ENCODE data around the gene SCAND1. TPM values are rescaled to one million over a fixed set of nuclear protein-coding genes. Genes with fewer than 3 reads are reported as not detected.
"Not testable (repeated sequence)": the region's sequence is repeated elsewhere in the genome, so short reads cannot be mapped to it uniquely, and the experiment has no call there.

Gene SCAND1
- total RNA-seq, 2 donors from 2014 or later = 88.7 to 92.7 TPM

DNA sequence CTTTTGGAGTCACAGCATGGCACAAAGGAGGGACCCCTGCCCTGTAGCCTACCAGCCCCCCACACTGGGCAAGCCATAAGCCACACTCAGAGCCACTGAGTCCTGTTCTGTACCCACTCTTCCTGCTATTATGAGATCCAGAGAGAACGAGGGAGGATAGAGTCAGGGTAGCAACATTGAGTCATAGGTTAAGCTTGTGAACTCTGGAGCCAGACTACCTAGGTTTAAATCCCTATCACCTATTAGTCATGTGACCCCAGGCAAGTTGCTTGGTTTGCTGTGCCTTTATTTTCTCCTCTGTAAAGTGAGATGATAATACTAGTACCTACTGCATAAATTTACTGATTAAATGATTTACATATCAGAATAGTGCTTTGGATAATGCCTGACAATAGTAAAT, 14.6 kb upstream of the SCAND1 start:
- intact Hi-C loops (cut with DNase I, micrococcal nuclease) = no loop called here
- no peak for DNase-seq
- no peak for ATAC-seq

DNA sequence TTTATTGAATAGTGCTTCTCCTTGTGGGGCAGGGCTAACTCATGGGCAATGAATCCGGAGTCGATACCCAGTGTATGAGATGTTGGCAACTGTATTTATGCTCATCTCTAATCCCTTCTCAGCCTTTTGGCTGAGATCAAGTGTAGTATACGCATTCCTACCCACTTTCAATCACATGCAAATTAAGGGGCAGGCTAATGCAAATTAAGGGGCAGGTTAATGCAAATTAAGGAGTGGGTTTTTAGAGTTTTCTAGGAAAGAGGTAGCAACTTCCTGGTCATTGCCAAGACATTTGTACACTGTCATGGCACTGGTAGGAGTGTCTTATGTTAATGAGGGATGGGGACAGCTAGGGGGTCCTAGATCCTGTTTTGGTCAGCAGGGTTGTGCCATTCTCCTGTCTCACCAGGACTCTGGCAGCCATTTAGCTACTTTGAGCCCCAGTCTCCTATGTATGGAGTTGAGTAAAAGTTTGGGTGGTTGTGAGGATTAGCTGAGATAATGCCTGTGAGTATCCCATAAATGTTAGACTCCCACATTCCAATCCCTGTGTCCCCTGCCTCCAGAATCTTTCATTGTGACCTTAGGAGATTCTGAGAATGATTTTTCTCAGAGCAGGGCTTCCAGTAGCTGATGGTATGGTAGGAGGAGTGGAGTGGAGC, 13.8 kb upstream of the SCAND1 start, which contains the start of gene CNBD2:
Gene CNBD2 (plus strand): TSS at position 612 of the 662 bp plus-strand sequence. CDS start 173 bp downstream, outside the sequence.
- intact Hi-C loops (cut with DNase I, micrococcal nuclease) = no loop called here
- DNase-seq (no peak), ATAC-seq (no peak)

DNA sequence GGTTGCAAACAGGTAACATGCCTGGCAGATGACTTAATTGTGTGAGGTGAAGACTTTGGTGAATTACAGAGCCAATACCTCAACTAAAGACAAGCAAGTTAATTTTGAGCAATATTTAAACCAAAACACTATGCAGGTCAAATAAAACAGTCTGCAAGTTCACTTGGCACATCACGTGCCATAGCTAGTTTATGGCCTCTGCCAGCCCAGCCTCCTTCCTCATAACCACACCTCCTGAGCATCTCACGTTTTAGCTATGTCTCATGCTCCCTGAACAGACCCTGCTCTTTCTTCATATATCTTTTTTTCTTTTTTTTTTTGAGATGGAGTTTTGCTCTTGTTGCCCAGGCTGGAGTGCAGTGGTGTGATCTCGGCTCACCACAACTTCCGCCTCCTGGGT, 9.6 kb upstream of the SCAND1 start:
- ATAC-seq = peak; percentile 97
- peak; percentile 37 to 47 for DNase-seq
- intact Hi-C loops (cut with DNase I, micrococcal nuclease) = no loop called here

DNA sequence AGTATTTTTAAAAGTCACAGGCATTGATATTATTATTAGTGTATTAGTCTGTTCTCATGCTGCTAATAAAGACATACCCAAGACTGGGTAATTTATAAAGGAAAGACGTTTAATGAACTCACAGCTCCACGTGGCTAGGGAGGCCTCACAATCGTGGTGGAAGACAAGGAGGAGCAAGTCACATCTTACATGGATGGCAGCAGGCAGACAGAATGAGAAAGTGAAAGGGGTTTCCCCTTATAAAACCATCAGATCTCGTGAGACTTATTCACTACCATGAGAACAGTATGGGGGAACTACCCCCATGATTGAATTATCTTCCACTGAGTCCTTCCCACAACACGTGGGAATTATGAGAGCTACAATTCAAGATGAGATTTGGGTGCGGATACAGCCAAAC, 5.0 kb upstream of the SCAND1 start:
- DNase-seq; intact Hi-C loops (cut with DNase I, micrococcal nuclease); ATAC-seq: not testable (repeated sequence)

DNA sequence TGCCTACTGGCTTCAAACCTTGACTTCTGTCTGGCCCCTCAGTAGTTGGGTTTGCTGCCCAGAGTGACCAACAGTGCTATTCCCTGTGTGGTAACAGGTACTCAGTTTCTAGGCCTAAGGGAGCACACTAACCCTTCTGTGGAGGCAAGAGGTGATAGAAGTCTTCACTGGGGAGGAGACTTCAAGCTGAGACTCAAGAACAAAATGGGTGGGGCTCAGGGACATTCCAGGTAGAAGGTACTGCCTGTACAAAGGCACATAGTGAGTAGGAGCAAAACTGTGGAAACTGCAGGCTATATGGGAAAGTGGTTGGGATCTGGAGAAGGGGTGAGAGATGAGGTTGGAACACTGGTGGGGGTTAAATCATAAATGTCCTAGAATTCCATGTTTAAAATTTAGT, 2.3 kb upstream of the SCAND1 start:
- DNase-seq = peak in 1 of 2 donors; percentile 35
- ATAC-seq = no peak
- intact Hi-C loops (cut with DNase I, micrococcal nuclease) = no loop called here

DNA sequence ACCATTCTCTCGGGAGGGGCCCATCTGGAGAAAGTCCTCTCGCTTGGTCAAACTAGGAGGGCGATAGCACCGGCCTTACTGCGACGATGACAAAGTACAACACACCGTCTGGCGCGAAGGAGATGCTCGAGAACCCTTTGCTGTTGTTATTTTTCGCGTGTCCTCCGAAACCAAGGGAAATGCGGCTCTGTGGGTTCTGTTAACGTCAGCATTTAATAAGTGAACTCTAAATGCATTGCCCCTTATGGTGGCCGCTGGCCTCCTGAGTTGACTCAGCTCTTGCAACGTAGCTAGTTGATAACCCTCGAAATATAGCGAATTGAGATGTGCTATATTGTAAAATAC, 577 bp upstream of the SCAND1 start:
- intact Hi-C loops (cut with DNase I, micrococcal nuclease) = no loop called here
- ATAC-seq (peak; percentile 28), DNase-seq (no peak)

DNA sequence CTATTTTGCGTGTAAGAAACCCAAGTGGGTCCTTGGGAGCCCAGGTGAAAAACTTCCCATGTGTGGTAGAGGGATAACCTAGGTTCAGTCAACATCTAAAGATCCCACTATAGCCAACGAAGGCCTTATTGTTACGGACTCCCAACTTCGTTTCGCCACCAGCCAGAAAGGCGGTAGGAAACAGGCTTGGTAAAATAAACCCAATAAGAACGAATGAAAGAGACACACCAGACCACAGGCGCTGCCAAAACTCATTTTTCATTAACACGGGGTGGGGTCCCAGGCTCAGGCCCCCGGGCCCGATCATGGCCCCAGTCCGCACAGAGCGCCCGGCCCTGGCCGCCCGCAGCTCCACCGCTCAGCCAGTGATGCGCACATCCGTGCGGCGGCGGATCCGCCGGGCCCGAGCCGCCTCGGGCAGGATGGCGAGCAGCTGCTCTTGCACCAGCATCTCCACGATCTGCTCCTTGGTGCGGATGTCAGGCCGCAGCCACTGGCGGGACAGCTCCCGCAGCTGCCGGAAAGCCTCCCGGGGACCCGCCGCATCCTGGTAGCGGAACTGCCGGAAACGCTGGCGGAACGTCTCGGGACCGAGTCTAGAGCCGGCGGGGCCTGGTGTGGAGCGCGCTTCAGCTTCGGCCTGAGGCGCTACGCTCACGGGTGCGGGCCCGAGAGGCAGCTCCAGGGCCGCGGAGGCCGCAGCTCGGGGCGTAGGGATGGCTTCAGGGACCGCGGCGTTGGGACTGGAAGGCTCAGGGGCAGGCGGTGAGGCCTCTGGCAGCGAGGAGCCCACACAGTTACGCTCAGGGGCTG, 709 bp downstream of the SCAND1 start:
- peak in 1 of 2 donors; percentile 68 for DNase-seq
- intact Hi-C loops (cut with DNase I, micrococcal nuclease) = no loop called here
- peak; percentile 49 for ATAC-seq

DNA sequence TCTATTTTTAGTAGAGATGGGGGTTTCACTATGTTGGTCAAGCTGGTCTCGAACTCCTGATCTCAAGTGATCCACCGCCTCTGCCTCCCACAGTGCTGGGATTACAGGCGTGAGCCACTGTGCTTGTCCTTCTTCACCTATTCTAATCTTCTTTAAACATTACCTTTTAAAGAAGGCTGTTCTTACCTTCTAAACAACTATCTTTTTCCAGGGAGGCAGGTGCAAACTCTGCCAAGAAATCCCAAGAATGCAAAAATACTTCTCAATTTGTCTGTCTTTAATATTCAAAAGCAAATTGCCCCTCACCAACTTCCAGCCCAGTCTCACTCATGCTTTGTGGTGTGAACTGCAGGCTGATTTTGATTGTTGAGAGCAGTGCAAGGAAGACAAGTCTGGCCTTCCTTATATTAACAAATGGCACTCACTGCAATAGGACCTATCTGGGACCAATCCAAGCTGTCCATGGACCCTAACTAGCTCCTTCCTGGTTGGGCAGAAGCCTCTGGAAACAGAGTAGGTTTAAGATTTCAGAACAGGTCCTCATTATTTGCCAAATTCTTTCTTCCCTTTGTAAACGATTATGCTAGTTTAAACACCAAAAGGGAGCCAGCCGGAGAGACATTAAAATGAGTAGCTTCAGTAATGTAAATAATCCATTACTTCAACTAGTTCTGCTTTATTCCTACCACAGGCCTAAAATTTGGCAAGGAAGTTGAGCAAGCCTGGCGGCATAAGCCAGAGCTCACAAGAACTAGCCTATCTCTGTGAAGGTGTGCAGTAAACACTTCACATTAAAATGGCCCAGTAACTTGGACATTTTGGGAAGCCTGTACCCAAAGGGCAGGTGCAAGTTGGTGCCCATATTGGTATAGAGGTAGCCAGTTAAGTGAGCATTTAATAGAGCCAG, 1.6 kb downstream of the SCAND1 start:
- DNase-seq (peak in 1 of 2 donors; percentile 8), ATAC-seq (no peak)
- intact Hi-C loops (cut with DNase I, micrococcal nuclease) = no loop called here

DNA sequence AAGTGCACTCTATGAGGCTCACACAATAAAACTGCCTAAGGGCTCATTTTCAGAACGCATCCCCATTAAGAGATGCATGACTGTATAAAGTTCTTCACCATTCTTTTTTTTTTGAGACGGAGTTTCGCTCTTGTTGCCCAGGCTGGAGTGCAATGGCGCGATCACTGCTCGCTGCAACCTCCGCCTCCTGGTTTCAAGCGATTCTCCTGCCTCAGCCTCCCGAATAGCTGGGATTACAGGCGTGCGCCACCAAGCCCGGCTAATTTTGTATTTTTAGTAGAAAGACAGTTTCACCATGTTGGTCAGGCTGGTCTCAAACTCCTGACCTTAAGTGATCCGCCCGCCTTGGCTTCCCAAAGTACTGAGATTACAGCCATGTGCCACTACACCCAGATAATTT, 2.2 kb downstream of the SCAND1 start:
- ATAC-seq; intact Hi-C loops (cut with DNase I, micrococcal nuclease); DNase-seq: not testable (repeated sequence)

DNA sequence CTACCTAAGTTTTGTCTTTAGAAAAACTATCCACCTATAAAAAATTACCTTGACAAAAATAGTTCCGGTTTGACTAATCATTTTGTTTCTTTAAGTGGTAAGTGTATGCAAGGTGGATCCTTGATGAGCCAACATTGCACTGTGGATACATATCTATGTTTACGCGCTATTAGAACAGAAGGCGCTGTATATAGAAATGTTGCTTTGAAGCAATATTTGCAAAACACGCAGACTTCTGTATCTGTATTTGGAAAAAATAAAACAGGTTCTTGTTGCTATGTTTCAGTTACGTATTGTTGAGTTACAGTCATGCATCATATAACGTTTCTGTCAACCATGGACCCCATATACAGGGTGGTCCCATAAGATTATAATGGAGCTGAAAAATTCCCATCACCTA, 4.2 kb downstream of the SCAND1 start:
- no peak for ATAC-seq

DNA sequence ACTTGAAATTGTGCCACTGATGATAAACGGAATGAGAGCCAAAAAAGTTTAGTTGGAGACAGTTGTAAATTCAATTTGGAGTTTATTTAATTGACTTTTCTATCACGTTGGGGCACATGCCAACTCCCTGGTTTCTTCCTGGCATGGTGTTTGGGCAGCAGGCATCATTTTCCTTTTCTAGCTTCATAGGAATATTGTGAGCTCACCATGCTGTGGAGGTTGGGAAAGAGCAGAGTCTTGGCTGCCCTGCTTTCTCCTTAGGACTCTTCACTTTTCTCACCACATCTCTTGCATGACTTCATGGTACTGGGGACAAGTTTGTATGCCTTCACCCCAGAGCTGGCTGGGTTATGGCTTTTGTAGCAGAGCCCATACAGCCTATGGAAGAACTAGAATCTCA, 6.4 kb downstream of the SCAND1 start:
- intact Hi-C loops (cut with DNase I, micrococcal nuclease) = no loop called here
- DNase-seq = no peak
- no peak for ATAC-seq

More for the DNA sequence above, 4.2 kb downstream of the SCAND1 start:
- intact Hi-C loops (cut with DNase I, micrococcal nuclease) = no loop called here
- DNase-seq = no peak

DNA sequence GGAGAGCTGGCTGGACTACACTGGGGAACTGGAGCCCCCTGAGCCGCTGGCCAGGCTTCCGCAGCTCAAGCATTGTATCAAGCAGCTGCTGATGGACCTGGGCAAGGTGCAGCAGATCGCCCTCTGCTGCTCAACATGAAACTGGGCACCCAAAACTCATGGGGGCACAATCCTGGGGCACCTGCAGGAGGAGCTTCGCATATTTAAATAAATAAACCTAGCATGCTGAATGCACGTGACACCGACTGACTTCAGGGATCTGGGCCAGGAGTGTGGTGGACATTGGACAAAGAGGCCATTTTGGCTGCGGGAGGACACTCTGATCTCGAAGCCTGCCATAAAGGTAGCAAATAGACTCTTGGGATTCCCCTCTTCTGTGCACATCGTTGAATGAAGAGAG, 6.8 kb downstream of the SCAND1 start:
- no peak for DNase-seq
- ATAC-seq = peak; percentile 17
- intact Hi-C loops (cut with DNase I, micrococcal nuclease) = no loop called here

DNA sequence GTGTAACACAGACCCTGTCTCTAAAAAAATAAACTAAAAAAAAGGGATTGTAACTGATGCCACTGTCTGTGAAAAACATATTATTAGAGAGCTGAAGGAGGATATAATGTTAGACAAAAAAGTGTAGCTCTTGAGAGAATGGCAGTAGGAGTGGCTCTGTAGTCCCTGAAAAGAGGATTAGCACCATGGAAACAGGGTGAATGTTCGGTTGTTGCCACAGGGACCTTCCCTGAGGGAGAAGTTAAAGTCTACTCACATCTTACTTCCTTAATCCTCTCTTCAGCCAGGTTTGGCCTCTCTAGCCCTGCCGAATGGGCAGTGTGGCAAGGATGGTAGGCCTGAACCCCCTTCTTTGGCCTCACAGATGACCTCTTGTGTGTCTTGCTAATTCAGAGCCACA, 12.1 kb downstream of the SCAND1 start:
- intact Hi-C loops (cut with DNase I, micrococcal nuclease) = no loop called here
- ATAC-seq = no peak
- no peak for DNase-seq

DNA sequence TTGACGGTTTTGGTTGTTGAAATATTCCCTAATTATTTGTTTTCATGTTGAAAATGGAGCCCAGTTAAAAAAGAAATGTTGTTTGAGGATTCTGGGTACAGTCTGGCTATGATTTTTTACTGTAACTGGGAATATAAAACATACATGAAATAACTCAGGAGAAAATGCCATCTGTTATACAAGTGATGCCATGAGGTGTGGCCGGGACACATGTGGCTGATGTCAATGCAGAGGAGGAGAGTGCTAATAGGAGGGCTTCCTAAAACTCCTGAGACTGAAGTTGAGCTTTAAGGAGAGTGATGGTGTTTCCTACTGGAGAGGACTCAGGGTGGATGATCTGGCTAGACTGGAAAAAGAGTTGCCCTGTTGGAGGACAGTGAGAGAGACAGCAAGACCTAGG, 12.7 kb downstream of the SCAND1 start:
- ATAC-seq (no peak), DNase-seq (no peak)
- intact Hi-C loops (cut with DNase I, micrococcal nuclease) = no loop called here

DNA sequence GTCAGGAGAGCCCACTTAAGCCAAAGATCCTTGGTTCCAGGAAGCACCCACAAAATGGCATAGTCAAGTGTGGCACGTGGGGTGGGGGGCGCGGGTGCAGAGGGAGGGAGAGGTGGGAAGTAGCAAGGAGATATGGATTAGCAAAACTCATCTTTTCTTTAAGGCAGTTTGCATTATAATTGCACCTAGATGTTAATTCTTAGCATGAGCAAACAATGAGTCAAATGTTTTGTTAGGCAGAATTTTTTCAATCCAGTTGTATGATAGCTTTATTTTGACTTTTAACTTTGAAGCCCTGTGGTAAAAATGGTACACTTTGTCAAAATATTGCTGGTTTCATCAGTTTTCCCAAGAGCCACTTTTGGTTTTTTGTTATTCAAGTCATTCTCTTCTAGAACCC, 15.0 kb downstream of the SCAND1 start:
- DNase-seq = no peak
- no peak for ATAC-seq
- intact Hi-C loops (cut with DNase I, micrococcal nuclease) = no loop called here

DNA sequence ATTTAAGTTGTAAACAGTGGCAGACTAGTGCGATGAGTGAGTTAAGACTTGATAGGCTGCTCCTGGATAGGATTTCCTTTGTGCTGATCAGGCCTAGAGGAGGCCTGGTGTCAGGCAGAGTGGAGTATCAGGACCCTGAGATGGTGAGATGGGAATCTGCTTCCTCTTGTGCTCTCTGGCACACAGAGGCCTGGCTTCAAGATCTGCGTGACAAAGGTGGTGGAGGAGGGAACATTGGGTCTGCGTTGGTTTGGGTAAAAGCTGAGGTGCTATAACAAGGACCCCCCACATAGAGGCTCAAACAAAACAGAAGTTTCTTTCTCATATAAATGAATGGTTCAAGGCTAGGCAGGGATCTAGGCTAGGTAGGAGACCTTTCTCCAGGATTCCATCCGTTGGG, 20.3 kb downstream of the SCAND1 start:
- no peak for DNase-seq
- intact Hi-C loops (cut with DNase I, micrococcal nuclease) = no loop called here
- ATAC-seq = no peak

DNA sequence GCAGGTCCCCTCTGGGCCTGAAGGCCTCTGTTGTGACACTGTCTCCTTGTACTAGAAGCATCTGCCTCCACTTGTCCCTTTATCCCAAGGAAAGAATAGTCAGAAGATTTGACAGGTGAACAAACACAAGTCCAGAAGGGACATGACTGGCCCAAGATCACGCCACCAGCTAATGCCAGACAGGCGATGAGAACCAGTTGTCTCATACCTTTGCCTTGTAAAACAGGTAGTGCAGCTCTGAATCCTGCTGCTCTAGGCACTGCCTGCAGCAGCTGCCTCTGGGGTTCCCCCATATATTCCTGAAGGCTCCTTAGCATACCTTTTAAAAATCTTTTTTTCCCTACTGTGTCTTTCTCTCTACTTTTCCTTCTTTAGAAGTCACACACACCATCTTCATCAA, 25.0 kb downstream of the SCAND1 start:
- ATAC-seq = no peak
- no peak for DNase-seq
- intact Hi-C loops (cut with DNase I, micrococcal nuclease) = no loop called here

DNA sequence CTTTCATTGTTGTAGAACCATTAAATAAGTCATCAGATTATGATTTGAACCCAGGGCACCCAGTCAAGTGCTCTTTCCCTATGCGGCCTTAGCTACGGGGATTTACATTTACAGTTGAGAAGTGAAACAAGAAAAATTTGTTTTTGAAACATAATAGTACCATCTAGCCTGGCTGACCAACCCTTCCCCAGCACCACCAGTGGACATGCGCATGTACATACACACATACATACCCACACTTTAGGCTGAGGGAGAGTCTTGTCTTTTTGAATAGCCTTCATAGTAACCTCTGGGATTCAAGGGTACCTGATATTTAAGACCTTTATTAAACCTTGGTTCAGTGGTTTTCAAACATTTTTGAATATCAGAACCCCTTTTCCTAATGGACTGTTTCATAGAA, 33.8 kb downstream of the SCAND1 start:
- DNase-seq = no peak
- no peak for ATAC-seq
- intact Hi-C loops (cut with DNase I, micrococcal nuclease) = no loop called here

DNA sequence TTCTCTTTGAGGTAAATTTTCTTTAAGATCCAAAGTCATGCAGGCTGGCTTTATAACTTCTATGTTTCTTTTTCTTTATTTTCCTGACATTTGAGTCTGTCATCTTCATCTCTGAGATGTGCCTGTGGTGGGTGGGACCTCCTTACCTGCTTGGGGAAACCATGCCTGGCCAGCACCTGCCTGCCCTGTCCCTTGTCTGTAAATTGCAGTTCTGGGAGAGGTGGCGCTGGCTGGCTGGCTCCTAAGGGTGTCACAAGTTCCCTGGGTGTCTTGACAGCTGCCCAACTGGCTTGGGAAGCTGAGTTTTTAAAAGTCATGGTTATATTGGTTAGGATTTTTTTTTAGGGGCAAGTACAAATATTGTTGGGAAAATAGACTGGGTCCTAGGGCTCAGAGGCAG, 36.3 kb downstream of the SCAND1 start:
- DNase-seq (no peak), ATAC-seq (no peak)
- intact Hi-C loops (cut with DNase I, micrococcal nuclease) = no loop called here

DNA sequence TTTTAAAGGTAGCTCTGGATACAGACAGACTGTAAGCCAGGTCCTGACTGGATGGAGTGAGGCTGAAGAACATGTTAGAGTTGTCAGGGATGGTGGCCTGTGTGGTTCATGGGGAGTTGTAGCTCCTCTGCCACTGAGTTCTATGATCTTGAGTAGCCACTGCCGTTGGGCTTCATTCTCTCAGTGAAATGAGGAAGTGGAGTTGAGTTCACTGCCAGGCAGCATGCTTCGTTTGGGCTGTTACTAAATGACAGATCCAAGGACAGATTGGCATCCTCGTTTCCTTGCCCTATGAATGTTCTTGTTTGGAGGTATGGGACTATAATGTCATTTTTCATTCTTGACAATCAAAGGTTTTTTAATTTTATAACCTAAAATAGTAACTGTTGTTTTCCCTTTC, 37.2 kb downstream of the SCAND1 start:
- intact Hi-C loops (cut with DNase I, micrococcal nuclease) = no loop called here
- ATAC-seq = no peak
- no peak for DNase-seq
